HepG2 (cell line): ENCODE results near the gene INPP5K. TPM values are rescaled to one million over a fixed set of nuclear protein-coding genes. Genes with fewer than 3 reads are reported as not detected.
"Not testable (repeated sequence)": the region's sequence is repeated elsewhere in the genome, so short reads cannot be mapped to it uniquely, and the experiment has no call there.

ENCODE experiments used
- ATAC-seq: fragments of 200-7000 bp; cut with Tn5 transposase; 3 replicates; pipeline ENCODE4 v1.9.1; 2020; ENCODE audit warnings: mild to moderate bottlenecking, moderate library complexity
- BruUV-seq: library from RNA; stranded (reverse); fragments of 400-500 nt; replicated peaks from 2 replicates; lab custom pipeline; 2021; lab: Mats Ljungman, UMichigan
- CTCF ChIA-PET: fragments of 300-600 bp; formaldehyde crosslinking; extraction: SDS; loops from one replicate; lab custom pipeline; 2021; ENCODE audit warnings: low total read pairs, inconsistent platforms, low intra/inter-chr PET ratio; lab: Yijun Ruan, JAX
- POLR2A ChIA-PET: fragments of 350-600 bp; sonication (Branson Sonifier 250); formaldehyde crosslinking; loops from one replicate; lab custom pipeline; 2020; ENCODE audit warnings: antibody characterized with exemption, inconsistent platforms; lab: Yijun Ruan, JAX
- DNase-seq: peaks from one replicate; pipeline ENCODE4 v3.0.0-alpha.2; 2015; ENCODE audit warnings: low spot score
- FAIRE-seq: peaks from 3 replicates; lab custom pipeline; 2011; peaks lifted over from hg19 to GRCh38; lab: Jason Lieb, UNC
- H2AFZ ChIP-seq: one replicate; pipeline ENCODE4 v1.6.1; 2011; ENCODE audit warnings: low read length, inconsistent platforms
- H3K27ac ChIP-seq: fragments of 300-600 bp; 3 replicates; pipeline ENCODE4 v1.8.0; 2011; ENCODE audit warnings: mixed run types, mild to moderate bottlenecking, mixed read lengths, low read length, inconsistent platforms; ENCODE audit not compliant: insufficient read depth; ENCODE audit errors: extremely low read length
- H3K27me3 ChIP-seq, 2 experiments: fragments of 200-600 bp in 1 of 2; 2 replicates in 1 of 2; 3 replicates in 1 of 2; pipeline versions ENCODE4 v1.6.0 to v1.8.0; 2011; ENCODE audit warnings: low read length in 2 of 2, mild to moderate bottlenecking in 2 of 2, moderate library complexity in 2 of 2, inconsistent platforms in 1 of 2; ENCODE audit not compliant: insufficient read depth in 2 of 2, control insufficient read depth in 1 of 2
- H3K36me3 ChIP-seq, 2 experiments: fragments of 200-600 bp in 1 of 2; replicated peaks in 1 of 2; 2 replicates in 1 of 2; 3 replicates in 1 of 2; pipeline versions ENCODE4 v1.5.1 to v1.8.0; 2011; ENCODE audit warnings: low read length in 2 of 2, inconsistent platforms in 1 of 2; ENCODE audit not compliant: insufficient read depth in 2 of 2, control insufficient read depth in 1 of 2
- H3K4me1 ChIP-seq: 2 replicates; pipeline ENCODE4 v1.5.1; 2012; ENCODE audit warnings: low read length, inconsistent platforms; ENCODE audit not compliant: insufficient read depth
- H3K4me2 ChIP-seq: 2 replicates; pipeline ENCODE4 v1.6.0; 2011; ENCODE audit warnings: low read depth, low read length, inconsistent platforms
- H3K4me3 ChIP-seq, 3 experiments: fragments of 200-600 bp in 1 of 3; sonication (generic), shearing (Covaris generic) in 1 of 3; replicated peaks in 1 of 3; 2 replicates each; pipeline ENCODE4 v1.5.1; 2011 to 2016; ENCODE audit warnings: low read length in 3 of 3, inconsistent platforms in 2 of 3, low read depth in 2 of 3, mild to moderate bottlenecking in 2 of 3, control low read depth in 1 of 3, mixed read lengths in 1 of 3; ENCODE audit not compliant: insufficient read depth in 1 of 3
- H3K79me2 ChIP-seq: one replicate; pipeline ENCODE4 v1.6.1; 2011; ENCODE audit warnings: low read length, inconsistent platforms; ENCODE audit not compliant: insufficient read depth
- H3K9ac ChIP-seq: 2 replicates; pipeline ENCODE4 v1.6.0; 2011; ENCODE audit warnings: mild to moderate bottlenecking, low read depth, low read length, inconsistent platforms; ENCODE audit not compliant: insufficient read depth
- H3K9me3 ChIP-seq: 2 replicates; pipeline ENCODE4 v1.5.1; 2012; ENCODE audit warnings: mild to moderate bottlenecking, low read length
- H4K20me1 ChIP-seq: 2 replicates; pipeline ENCODE4 v1.6.0; 2011; ENCODE audit warnings: inconsistent platforms, mild to moderate bottlenecking, low read length, moderate library complexity; ENCODE audit not compliant: insufficient read depth
- ARID4A ChIP-seq: sonication (generic); formaldehyde crosslinking; IDR thresholded peaks from 2 replicates; pipeline ENCODE4 v1.5.0; 2020; ENCODE audit warnings: mild to moderate bottlenecking, missing genetic modification reagents, borderline replicate concordance
- KDM3A ChIP-seq: IDR thresholded peaks from 2 replicates; pipeline ENCODE4 v1.6.1; 2018; ENCODE audit warnings: low read depth, missing compliant biosample characterization
- ZNF615 ChIP-seq: sonication (generic); formaldehyde crosslinking; IDR thresholded peaks from 2 replicates; pipeline ENCODE4 v1.5.0; 2020; ENCODE audit warnings: mild to moderate bottlenecking, missing genetic modification reagents, borderline replicate concordance
- WGBS: methylation state at CpG from one replicate; pipeline ENCODE4 v1.1.6; 2017; ENCODE audit warnings: low lambda C conversion rate; 5-methylcytosine and 5-hydroxymethylcytosine counted together
- in situ Hi-C: cut with HindIII; loops from 2 replicates; pipeline ENCODE4 v1.10.0; 2017; ENCODE audit warnings: low pct_unique_long_range_greater_than_20kb; ENCODE audit not compliant: extremely low pct_ligation_motif_present
- intact Hi-C: fragments of 100-400 bp; cut with micrococcal nuclease; formaldehyde crosslinking; loops from one replicate; pipeline ENCODE4 v1.10.0; 2022; ENCODE audit not compliant: unreplicated experiment
- polyA plus RNA-seq, 8 experiments: library from polyadenylated mRNA; depleted of rRNA in 3 of 8; stranded (reverse) in 7 of 8; unstranded in 1 of 8; fragments of >200 nt; fragmentation: Illumina TruSeq in 4 of 8; extraction: Trizol in 4 of 8; gene quantifications; 2 replicates each; pipeline versions ENCODE4 v1.2.1 to v1.2.3, GENCODE V29; 2011 to 2016; ENCODE audit warnings: low read depth in 4 of 8, missing spikeins in 1 of 8, mixed read lengths in 1 of 8; ENCODE audit not compliant: insufficient read depth in 1 of 8
- total RNA-seq, 5 experiments: library from RNA; depleted of rRNA; stranded (reverse); fragments of >200 nt; fragmentation: Illumina TruSeq; extraction: Trizol; gene quantifications; 2 replicates each; pipeline ENCODE4 v1.2.3, GENCODE V29; 2016; ENCODE audit warnings: low read depth in 1 of 5

The INPP5K gene
- total and polyA plus RNA-seq, 2 of the 13 experiments (the other 11 are each of a cell fraction or from before 2014, with no cell fraction given) = 4.8 to 9.6 TPM

- no peak for TF ChIP-seq KDM3A (CRISPR knock-in tag)
- TF ChIP-seq ARID4A (CRISPR knock-in tag) = peak; percentile 52; the same call in 1 of the 2 replicates
- no peak for TF ChIP-seq ZNF615
Measured at GRCh38 chr17:1509290-1509881, 7.0 kb downstream of the INPP5K start (continued).

GRCh38 chr17:1508709-1509108, 7.7 kb downstream of the INPP5K start:
- FAIRE-seq, H3K27me3 ChIP-seq, H3K4me3 ChIP-seq, POLR2A ChIA-PET, H3K36me3 ChIP-seq, H3K9me3 ChIP-seq, H2AFZ ChIP-seq, H3K27ac ChIP-seq, H3K79me2 ChIP-seq, DNase-seq, H3K4me2 ChIP-seq, ATAC-seq, H3K9ac ChIP-seq, intact Hi-C loops, in situ Hi-C loops, BruUV-seq, H4K20me1 ChIP-seq, CTCF ChIA-PET: not testable (repeated sequence)
- peaks cover 17% of the 10 kb centered on the region for H3K4me1 ChIP-seq
- WGBS = 92% methylated on average over 8 of the region's 25 CpGs
